HEK293 (cell line): Measurements from ENCODE around the gene USP17L29.
"Not testable (repeated sequence)": the region's sequence is repeated elsewhere in the genome, so short reads cannot be mapped to it uniquely, and the experiment has no call there.

Experiments
- ATF2 ChIP-seq: fragments of 450-650 bp; formaldehyde crosslinking; IDR thresholded peaks from 2 replicates; pipeline ENCODE4 v1.5.1; 2016; ENCODE audit warnings: missing biosample characterization, missing genetic modification characterization, low read depth
- CTCF ChIP-seq: fragments of 450-650 bp; formaldehyde crosslinking; IDR thresholded peaks from 2 replicates; pipeline ENCODE4 v1.5.1; 2016; ENCODE audit warnings: missing biosample characterization, missing genetic modification characterization
- ZBTB26 ChIP-seq: fragments of 450-650 bp; formaldehyde crosslinking; optimal IDR thresholded peaks from 2 replicates; pipeline ENCODE3; 2016; ENCODE audit warnings: missing biosample characterization, mild to moderate bottlenecking, missing genetic modification characterization
- ZNF133 ChIP-seq: fragments of 450-650 bp; formaldehyde crosslinking; IDR thresholded peaks from 2 replicates; pipeline ENCODE4 v1.5.1; 2016; ENCODE audit warnings: missing biosample characterization, missing genetic modification characterization
- ZNF24 ChIP-seq: fragments of 450-650 bp; formaldehyde crosslinking; IDR thresholded peaks from 2 replicates; pipeline ENCODE4 v1.5.1; 2016; ENCODE audit warnings: missing biosample characterization, missing genetic modification characterization
- ZNF560 ChIP-seq: fragments of 450-650 bp; formaldehyde crosslinking; IDR thresholded peaks from 2 replicates; pipeline ENCODE4 v1.5.1; 2017; ENCODE audit warnings: missing biosample characterization, missing genetic modification characterization, borderline replicate concordance

- TF ChIP-seq ZNF560 (tag by site-specific recombination); CTCF (tag by site-specific recombination); ZNF24; ATF2; ZBTB26 (tag by site-specific recombination); ZNF133 (tag by site-specific recombination): not testable (repeated sequence)
Measured at GRCh38 chr4:9362829-9363228, 9.4 kb downstream of the USP17L29 start, which contains the start of gene USP17L30.
